ENCODE data around the gene GLCCI1.

The GLCCI1 gene

GRCh38 chr7:8126601-8127167, 158.1 kb downstream of the GLCCI1 start:
- DNase-seq = no peak

- DNase-seq = no peak
These were observed 160.1 kb downstream of the GLCCI1 start for GRCh38 chr7:8128449-8129317.

- DNase-seq = no peak
These were observed 160.7 kb downstream of the GLCCI1 start for GRCh38 chr7:8129318-8129659.

- DNase-seq = no peak
These were observed 162.1 kb downstream of the GLCCI1 start for GRCh38 chr7:8130663-8131062.

DNA sequence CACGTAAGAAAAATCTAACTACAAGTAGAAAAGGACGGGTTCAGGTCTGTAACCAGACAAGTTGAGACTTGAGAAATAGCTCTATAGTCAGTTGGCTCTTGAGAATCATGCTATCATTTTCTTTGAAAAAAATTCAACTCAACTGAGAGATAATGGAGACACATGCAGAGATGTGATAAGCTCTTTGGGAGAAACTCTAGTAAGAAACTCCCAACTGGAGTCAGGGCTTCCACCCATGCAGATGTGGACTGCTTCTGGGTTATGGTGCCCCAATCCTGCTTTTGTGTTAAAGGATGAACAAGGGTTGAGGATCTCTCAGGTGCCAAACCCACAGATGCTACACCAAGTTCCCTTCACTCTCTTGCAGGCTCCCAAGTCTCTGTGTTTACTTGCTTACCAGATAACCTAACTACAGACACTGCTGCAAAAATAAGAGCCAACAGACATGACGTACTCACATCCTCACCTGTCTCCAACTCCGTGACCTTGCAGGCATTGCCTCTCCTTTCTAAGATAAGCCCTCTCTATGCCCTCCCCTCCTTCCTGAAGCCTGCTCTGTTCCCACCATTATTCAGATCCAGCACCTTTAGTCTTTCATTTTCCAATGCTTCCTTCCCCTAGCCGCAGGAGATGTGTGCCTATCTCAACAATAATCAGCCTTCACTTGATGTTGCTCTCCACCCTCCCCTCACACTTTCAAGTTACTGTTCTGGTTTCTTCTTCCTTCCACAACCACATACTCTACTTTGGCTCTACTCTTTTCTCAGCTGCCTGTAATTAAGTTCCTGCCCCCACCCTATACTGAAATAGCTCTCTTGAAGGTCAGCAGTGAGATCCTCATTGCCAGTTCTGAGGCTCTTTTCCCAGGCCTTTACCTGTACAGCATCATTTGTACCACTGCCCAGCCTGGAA, 163.4 kb downstream of the GLCCI1 start:
- no peak for DNase-seq

DNA sequence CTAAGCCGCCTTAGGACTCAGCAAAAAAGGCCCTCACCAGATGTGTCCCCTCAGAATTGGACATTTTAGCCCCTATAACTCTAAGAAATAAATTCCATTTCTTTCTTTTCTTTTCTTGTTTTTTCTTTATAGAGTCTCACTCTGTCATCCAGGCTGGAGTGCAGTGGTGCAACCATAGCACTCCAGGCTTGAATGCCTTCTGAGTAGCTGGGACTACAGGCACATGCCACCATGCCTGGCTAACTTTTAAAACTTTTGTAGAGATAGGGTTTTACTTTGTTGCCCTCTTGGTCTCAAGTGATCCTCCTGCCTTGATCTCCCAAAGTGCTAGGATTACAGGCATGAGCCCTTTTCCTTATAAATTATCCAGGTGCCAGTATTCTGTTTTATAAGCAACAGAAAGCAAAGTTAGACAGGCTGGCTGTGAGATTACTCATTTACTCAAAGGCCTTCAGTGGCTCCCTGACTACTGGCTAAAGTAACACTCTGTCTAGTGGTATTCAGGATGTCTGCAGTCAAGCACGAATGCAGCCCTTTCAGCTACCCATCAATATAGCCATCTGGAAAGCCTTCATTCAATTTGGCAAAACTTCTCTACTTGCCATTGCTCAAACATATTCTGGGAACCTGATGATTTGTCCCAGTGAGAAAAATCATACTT, 164.7 kb downstream of the GLCCI1 start:
- DNase-seq = no peak

DNA sequence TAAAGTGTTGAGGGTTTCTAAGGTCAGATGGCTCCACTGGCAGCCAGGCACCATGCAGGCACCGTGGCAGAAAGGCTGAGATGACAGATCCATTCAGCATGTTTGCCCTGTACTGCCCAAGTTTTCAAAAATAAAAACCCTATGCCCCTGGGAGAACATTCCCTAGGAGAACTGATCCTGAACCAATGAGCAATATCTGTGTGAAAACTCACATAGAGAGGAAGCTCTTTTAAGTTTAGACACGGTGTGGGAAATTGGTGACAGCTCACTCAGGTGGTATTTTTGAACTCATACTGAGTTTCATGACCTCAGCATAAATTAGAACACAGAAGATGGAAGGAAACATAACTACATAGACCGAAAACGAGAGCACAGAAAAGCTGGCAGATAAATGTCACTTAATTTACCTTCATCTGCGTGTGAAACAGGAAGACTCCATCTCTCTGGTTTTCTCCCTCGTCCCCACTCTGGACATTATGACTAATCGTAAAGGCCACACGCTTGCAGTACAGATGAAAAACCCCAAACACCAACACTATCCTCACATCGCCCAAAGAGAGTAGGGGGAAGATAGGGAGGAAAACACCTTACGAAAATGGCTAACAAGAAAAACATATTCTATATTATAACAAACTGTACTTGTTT, 165.6 kb downstream of the GLCCI1 start:
- DNase-seq = no peak

GRCh38 chr7:8135417-8135816, 166.8 kb downstream of the GLCCI1 start:
- DNase-seq = no peak

DNA sequence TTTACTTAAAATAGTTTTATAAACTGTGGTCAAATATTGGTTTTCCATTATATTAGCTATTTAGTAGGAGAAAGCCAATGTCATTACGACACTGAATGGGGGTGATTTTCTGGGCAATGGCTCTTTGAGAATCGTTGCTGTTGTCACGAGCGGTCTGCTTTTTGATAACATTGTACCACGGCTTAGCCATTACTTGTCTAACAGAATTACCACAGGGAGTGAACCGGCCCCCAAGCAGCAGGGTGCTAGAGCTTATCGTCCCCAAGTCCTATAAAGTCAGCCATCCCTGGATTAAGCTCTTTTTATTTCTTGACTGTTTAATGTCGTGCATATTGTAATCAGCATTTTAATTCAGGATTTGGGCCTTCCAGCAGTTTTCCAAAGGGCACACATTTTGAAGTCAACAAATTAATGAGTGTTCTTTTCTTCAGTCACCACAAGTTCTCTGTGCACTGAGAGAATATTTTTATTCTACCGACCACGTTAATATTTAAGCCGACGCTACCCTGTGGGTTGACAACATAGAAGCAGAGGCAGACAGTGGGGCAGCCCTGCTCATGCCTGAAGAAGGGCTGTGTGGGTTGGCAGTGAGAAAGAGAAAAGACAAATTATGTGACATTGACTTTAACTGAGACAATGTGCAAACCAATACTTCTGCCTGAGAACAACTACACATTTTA, 167.6 kb downstream of the GLCCI1 start:
- no peak for DNase-seq

Data from nucleus accumbens (tissue), 56 donors.